K562 (cell line): ENCODE measurements around the gene SH3BP5. TPM values are rescaled to one million over a fixed set of nuclear protein-coding genes. Genes with fewer than 3 reads are reported as not detected.

ENCODE experiments used
- ATAC-seq: fragments of 200-7000 bp; cut with Tn5 transposase; 3 replicates; pipeline ENCODE4 v1.9.1; 2020; ENCODE audit warnings: moderate library complexity
- BruUV-seq: library from RNA; stranded (reverse); fragments of 400-500 nt; replicated peaks from 2 replicates; lab custom pipeline; 2021; lab: Mats Ljungman, UMichigan
- CTCF ChIA-PET: fragments of 300-600 bp; formaldehyde crosslinking; extraction: SDS; loops from one replicate; lab custom pipeline; 2021; ENCODE audit warnings: low intra/inter-chr PET ratio; lab: Yijun Ruan, JAX
- POLR2A ChIA-PET: fragments of 300-600, 350-650 bp; sonication (Branson Sonifier 250); formaldehyde crosslinking; extraction: SDS; loops from one replicate; lab custom pipeline; 2021; ENCODE audit warnings: antibody characterized with exemption, inconsistent platforms; lab: Yijun Ruan, JAX
- DNase-seq, 4 experiments: peaks; one replicate each; pipeline versions ENCODE4 v3.0.0 to v3.0.0-alpha.2; 2011 to 2018; ENCODE audit warnings: low spot score in 3 of 4, mixed read lengths in 3 of 4; ENCODE audit errors: extremely low read depth in 1 of 4
- FAIRE-seq: peaks from 2 replicates; lab custom pipeline; 2011; peaks lifted over from hg19 to GRCh38; lab: Jason Lieb, UNC
- H2AFZ ChIP-seq: 2 replicates; pipeline ENCODE4 v1.6.0; 2011; ENCODE audit warnings: low read depth, low read length, control low read depth, inconsistent platforms
- H3K27ac ChIP-seq: fragments of 200-600 bp; 3 replicates; pipeline ENCODE4 v1.8.0; 2011; ENCODE audit warnings: low read depth, mild to moderate bottlenecking, control low read depth, inconsistent platforms, low read length, moderate library complexity, mixed read lengths; ENCODE audit errors: extremely low read depth
- H3K27me3 ChIP-seq, 2 experiments: fragments of 300-600 bp in 1 of 2; 2 replicates in 1 of 2; 3 replicates in 1 of 2; pipeline versions ENCODE4 v1.6.0 to v1.8.0; 2011; ENCODE audit warnings: inconsistent platforms in 2 of 2, low read length in 2 of 2, mild to moderate bottlenecking in 1 of 2, mixed read lengths in 1 of 2, moderate library complexity in 1 of 2; ENCODE audit not compliant: control insufficient read depth in 2 of 2, insufficient read depth in 2 of 2
- H3K36me3 ChIP-seq: fragments of 300-600 bp; 3 replicates; pipeline ENCODE4 v1.8.0; 2011; ENCODE audit warnings: mild to moderate bottlenecking, low read length, inconsistent platforms; ENCODE audit not compliant: control insufficient read depth, insufficient read depth
- H3K4me1 ChIP-seq, 2 experiments: fragments of 200-600 bp in 1 of 2; replicated peaks in 1 of 2; 2 replicates in 1 of 2; 3 replicates in 1 of 2; pipeline versions ENCODE4 v1.5.1 to v1.8.0; 2011; ENCODE audit warnings: inconsistent platforms in 2 of 2, low read length in 2 of 2, mild to moderate bottlenecking in 1 of 2, mixed read lengths in 1 of 2, moderate library complexity in 1 of 2; ENCODE audit not compliant: control insufficient read depth in 2 of 2, insufficient read depth in 2 of 2
- H3K4me2 ChIP-seq: 2 replicates; pipeline ENCODE4 v1.6.1; 2011; ENCODE audit warnings: low read length, control low read depth, inconsistent platforms, mixed read lengths; ENCODE audit not compliant: insufficient read depth
- H3K4me3 ChIP-seq: fragments of 200-600 bp; sonication (generic), shearing (Covaris generic); 2 replicates; pipeline ENCODE4 v1.5.1; 2016; ENCODE audit warnings: control low read depth, inconsistent platforms
- H3K79me2 ChIP-seq: fragments of 200-600 bp; 3 replicates; pipeline ENCODE4 v1.8.0; 2011; ENCODE audit warnings: low read length, inconsistent platforms; ENCODE audit not compliant: control insufficient read depth, insufficient read depth
- H3K9ac ChIP-seq, 2 experiments: 2 replicates each; pipeline versions ENCODE4 v1.6.0 to v1.6.1; 2011; ENCODE audit warnings: low read depth in 2 of 2, low read length in 2 of 2, control low read depth in 1 of 2, inconsistent platforms in 1 of 2, mild to moderate bottlenecking in 1 of 2, mixed read lengths in 1 of 2; ENCODE audit not compliant: insufficient read depth in 1 of 2
- H3K9me1 ChIP-seq: one replicate; pipeline ENCODE4 v1.6.0; 2011; ENCODE audit warnings: inconsistent platforms, mild to moderate bottlenecking, low read length, moderate library complexity; ENCODE audit not compliant: control insufficient read depth, insufficient read depth
- H3K9me3 ChIP-seq: replicated peaks from 2 replicates; pipeline ENCODE4 v1.5.1; 2011; ENCODE audit warnings: low read depth, low read length, inconsistent platforms; ENCODE audit not compliant: control insufficient read depth, insufficient read depth
- H4K20me1 ChIP-seq: replicated peaks from 2 replicates; pipeline ENCODE4 v1.6.1; 2011; ENCODE audit warnings: low read length, inconsistent platforms, mixed read lengths; ENCODE audit not compliant: control insufficient read depth, insufficient read depth
- CTBP1 ChIP-seq: fragments of 450-650 bp; IDR thresholded peaks from 2 replicates; pipeline ENCODE4 v1.6.1; 2016; ENCODE audit warnings: borderline replicate concordance
- GABPB1 ChIP-seq: sonication (generic); formaldehyde crosslinking; IDR thresholded peaks from 2 replicates; pipeline ENCODE4 v1.8.0; 2022; ENCODE audit warnings: mild to moderate bottlenecking, missing genetic modification reagents
- MCM2 ChIP-seq: fragments of 450-650 bp; IDR thresholded peaks from 2 replicates; pipeline ENCODE4 v1.6.1; 2017; ENCODE audit warnings: low read depth, mild to moderate bottlenecking
- MIER1 ChIP-seq: fragments of 450-650 bp; IDR thresholded peaks from 2 replicates; pipeline ENCODE4 v1.6.1; 2016; ENCODE audit warnings: antibody characterized with exemption, mild to moderate bottlenecking, low read depth
- NR2C2 ChIP-seq, 2 experiments: fragments of 200-800 bp in 1 of 2; sonication (Bioruptor generic) in 1 of 2; sonication (generic) in 1 of 2; formaldehyde crosslinking in 1 of 2; IDR thresholded peaks; 2 replicates each; pipeline versions ENCODE4 v1.6.1 to v1.8.0; 2016 to 2022; ENCODE audit warnings: mild to moderate bottlenecking in 1 of 2, missing compliant biosample characterization in 1 of 2, missing genetic modification characterization in 1 of 2, missing genetic modification reagents in 1 of 2
- STAT5A ChIP-seq: IDR thresholded peaks from 2 replicates; pipeline ENCODE4 v1.6.1; 2012; ENCODE audit warnings: low read length, inconsistent platforms, borderline replicate concordance
- SUPT5H ChIP-seq: fragments of 450-650 bp; IDR thresholded peaks from 2 replicates; pipeline ENCODE4 v1.6.1; 2016
- ZFX ChIP-seq: sonication (generic); formaldehyde crosslinking; IDR thresholded peaks from 2 replicates; pipeline ENCODE4 v1.8.0; 2022; ENCODE audit warnings: mild to moderate bottlenecking, missing genetic modification reagents, moderate library complexity
- ZNF12 ChIP-seq: sonication (generic); formaldehyde crosslinking; IDR thresholded peaks from 2 replicates; pipeline ENCODE4 v1.4.0; 2020; ENCODE audit warnings: mild to moderate bottlenecking, missing genetic modification reagents
- ZNF57 ChIP-seq: fragments of 450-650 bp; formaldehyde crosslinking; IDR thresholded peaks from 2 replicates; pipeline ENCODE4 v1.4.0; 2020; ENCODE audit warnings: mild to moderate bottlenecking, moderate library complexity
- WGBS: fragments of 100-300 bp; shearing (Covaris generic); methylation state at CpG from one replicate; pipeline ENCODE4 v1.1.6; 2016; ENCODE audit warnings: low coverage, mixed read lengths; ENCODE audit not compliant: insufficient coverage; ENCODE audit errors: missing lambda C conversion rate; 5-methylcytosine and 5-hydroxymethylcytosine counted together
- in situ Hi-C: fragments of 300-500 bp; cut with MboI; formaldehyde crosslinking; loops from 4 replicates; pipeline ENCODE4 v1.15.0; 2018; ENCODE audit warnings: inconsistent platforms, mixed read lengths
- intact Hi-C: fragments of 100-400 bp; cut with micrococcal nuclease; formaldehyde crosslinking; loops from 2 replicates; pipeline ENCODE4 v1.14.2; 2022
- polyA plus RNA-seq, 8 experiments: library from polyadenylated mRNA; depleted of rRNA in 4 of 8; stranded (reverse) in 5 of 8; unstranded in 3 of 8; fragments of >200 nt; fragmentation: Nextera tagmentation in 2 of 8; fragmentation: Illumina TruSeq in 1 of 8; extraction: Ambion mirVana in 2 of 8; extraction: Trizol in 1 of 8; gene quantifications; 2 replicates each; pipeline versions ENCODE4 v1.2.1 to v1.2.3, GENCODE V29; 2011 to 2014; ENCODE audit warnings: inconsistent platforms in 1 of 8, missing spikeins in 1 of 8
- total RNA-seq, 7 experiments: library from RNA; depleted of rRNA in 6 of 7; stranded (reverse); fragments of >200 nt in 6 of 7; fragmentation: Illumina TruSeq in 2 of 7; extraction: Trizol in 2 of 7; gene quantifications; 2 replicates each; pipeline versions ENCODE4 v1.2.1 to v1.2.3, GENCODE V29; 2011 to 2021; ENCODE audit warnings: low replicate concordance in 1 of 7
- TF ChIP-seq, protein P1 (sequence below): fragments of 450-650 bp; IDR thresholded peaks from 2 replicates; pipeline ENCODE4 v1.6.1; 2018; ENCODE audit not compliant: partially characterized antibody
- TF ChIP-seq, protein P2 (sequence below): fragments of 450-650 bp; formaldehyde crosslinking; IDR thresholded peaks from 2 replicates; pipeline ENCODE4 v1.4.0; 2022; ENCODE audit warnings: mild to moderate bottlenecking, moderate library complexity
- TF ChIP-seq, protein P3 (sequence below): fragments of 250-450 bp; sonication (Bioruptor Pico); IDR thresholded peaks from 2 replicates; pipeline ENCODE4 v1.9.0; 2021; ENCODE audit warnings: mild to moderate bottlenecking
- TF ChIP-seq, protein P4 (sequence below): sonication (generic); formaldehyde crosslinking; IDR thresholded peaks from 2 replicates; pipeline ENCODE4 v1.8.0; 2022; ENCODE audit warnings: mild to moderate bottlenecking, low read depth, missing genetic modification reagents

Gene SH3BP5
- total and polyA plus RNA-seq, 9 of the 15 experiments (the other 6 are each of a cell fraction or from before 2014, with no cell fraction given): 2.9 to 29.0 (median 14.9) TPM

DNA sequence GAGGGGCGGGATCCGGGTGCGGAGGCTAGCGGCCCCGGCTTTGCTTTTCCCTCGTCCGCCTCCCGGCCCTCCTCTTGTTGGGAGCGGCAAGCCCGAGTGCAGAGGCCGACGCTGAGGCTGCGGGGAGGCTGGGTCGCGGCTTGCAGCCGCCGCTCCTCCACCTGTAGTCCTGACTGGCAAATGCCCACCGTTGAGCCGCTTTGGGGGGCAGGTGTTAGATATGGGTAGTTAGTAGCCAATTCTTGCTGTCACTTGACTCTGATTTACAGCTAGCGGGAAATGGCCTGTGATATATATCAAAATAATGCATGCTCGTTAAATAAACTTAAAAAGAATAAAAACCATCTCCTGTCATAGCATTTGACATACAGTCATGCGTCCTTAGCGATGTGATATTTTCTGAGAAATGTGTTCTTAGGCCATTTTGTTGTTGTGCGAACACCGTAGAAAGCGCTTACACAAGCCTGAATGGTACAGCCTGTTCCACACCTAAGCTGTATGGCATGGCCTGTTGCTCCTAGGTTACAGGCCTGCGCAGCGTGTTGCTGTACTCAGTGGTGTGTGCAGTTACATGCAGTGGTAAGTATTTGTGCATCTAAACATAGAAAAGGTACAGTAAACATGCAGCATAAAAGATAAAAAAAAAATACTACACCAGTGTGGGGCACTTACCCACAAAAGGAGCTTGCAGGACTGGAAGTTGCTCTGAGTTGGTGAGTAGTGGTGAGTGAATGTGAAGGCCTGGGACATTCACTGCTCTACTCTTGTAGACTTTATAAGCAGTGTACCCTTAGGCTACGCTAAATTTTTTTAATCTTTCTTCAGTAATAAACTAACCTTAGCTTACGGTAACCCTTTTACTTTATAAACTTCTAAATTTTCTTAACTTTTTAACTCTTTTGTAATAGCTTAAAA, 125.5 kb downstream of the SH3BP5 start:
- in situ Hi-C loops: loop anchor here (25.0 kb wide), 1 partner anchor 1330 kb away; no protein-coding TSS in a partner anchor
- TF ChIP-seq ZNF12 (CRISPR knock-in tag) (no peak), NR2C2 (CRISPR knock-in tag; IDR thresholded peaks at IDR 0.05) (no peak), NR2C2 (tag; IDR thresholded peaks at IDR 0.05) (no peak), SUPT5H (no peak), ZNF57 (CRISPR knock-in tag) (no peak), CTBP1 (no peak), GABPB1 (CRISPR knock-in tag) (peak; percentile 27; the same call in 1 of the 2 replicates), MCM2 (no peak), MIER1 (no peak), STAT5A (no peak), ZFX (CRISPR knock-in tag) (peak; percentile 90; the same call in 1 of the 2 replicates)
- TF ChIP-seq, protein P1, sequence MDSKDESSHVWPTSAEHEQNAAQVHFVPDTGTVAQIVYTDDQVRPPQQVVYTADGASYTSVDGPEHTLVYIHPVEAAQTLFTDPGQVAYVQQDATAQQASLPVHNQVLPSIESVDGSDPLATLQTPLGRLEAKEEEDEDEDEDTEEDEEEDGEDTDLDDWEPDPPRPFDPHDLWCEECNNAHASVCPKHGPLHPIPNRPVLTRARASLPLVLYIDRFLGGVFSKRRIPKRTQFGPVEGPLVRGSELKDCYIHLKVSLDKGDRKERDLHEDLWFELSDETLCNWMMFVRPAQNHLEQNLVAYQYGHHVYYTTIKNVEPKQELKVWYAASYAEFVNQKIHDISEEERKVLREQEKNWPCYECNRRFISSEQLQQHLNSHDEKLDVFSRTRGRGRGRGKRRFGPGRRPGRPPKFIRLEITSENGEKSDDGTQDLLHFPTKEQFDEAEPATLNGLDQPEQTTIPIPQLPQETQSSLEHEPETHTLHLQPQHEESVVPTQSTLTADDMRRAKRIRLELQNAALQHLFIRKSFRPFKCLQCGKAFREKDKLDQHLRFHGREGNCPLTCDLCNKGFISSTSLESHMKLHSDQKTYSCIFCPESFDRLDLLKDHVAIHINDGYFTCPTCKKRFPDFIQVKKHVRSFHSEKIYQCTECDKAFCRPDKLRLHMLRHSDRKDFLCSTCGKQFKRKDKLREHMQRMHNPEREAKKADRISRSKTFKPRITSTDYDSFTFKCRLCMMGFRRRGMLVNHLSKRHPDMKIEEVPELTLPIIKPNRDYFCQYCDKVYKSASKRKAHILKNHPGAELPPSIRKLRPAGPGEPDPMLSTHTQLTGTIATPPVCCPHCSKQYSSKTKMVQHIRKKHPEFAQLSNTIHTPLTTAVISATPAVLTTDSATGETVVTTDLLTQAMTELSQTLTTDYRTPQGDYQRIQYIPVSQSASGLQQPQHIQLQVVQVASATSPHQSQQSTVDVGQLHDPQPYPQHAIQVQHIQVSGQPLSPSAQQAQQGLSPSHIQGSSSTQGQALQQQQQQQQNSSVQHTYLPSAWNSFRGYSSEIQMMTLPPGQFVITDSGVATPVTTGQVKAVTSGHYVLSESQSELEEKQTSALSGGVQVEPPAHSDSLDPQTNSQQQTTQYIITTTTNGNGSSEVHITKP: peak; percentile 91
- TF ChIP-seq, protein P2, sequence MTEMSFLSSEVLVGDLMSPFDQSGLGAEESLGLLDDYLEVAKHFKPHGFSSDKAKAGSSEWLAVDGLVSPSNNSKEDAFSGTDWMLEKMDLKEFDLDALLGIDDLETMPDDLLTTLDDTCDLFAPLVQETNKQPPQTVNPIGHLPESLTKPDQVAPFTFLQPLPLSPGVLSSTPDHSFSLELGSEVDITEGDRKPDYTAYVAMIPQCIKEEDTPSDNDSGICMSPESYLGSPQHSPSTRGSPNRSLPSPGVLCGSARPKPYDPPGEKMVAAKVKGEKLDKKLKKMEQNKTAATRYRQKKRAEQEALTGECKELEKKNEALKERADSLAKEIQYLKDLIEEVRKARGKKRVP (CRISPR knock-in tag): no peak
- TF ChIP-seq, protein P3, sequence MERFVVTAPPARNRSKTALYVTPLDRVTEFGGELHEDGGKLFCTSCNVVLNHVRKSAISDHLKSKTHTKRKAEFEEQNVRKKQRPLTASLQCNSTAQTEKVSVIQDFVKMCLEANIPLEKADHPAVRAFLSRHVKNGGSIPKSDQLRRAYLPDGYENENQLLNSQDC (CRISPR knock-in tag): no peak
- TF ChIP-seq, protein P4, sequence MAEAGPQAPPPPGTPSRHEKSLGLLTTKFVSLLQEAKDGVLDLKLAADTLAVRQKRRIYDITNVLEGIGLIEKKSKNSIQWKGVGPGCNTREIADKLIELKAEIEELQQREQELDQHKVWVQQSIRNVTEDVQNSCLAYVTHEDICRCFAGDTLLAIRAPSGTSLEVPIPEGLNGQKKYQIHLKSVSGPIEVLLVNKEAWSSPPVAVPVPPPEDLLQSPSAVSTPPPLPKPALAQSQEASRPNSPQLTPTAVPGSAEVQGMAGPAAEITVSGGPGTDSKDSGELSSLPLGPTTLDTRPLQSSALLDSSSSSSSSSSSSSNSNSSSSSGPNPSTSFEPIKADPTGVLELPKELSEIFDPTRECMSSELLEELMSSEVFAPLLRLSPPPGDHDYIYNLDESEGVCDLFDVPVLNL (CRISPR knock-in tag): no peak

More for the DNA sequence above, 125.5 kb downstream of the SH3BP5 start:
- TSS peak; percentile 52 for BruUV-seq
- peak overlapping the region; percentile 90 for H3K4me3 ChIP-seq
- no peaks in the 10 kb centered on the region for H3K9me3 ChIP-seq
- FAIRE-seq (no peak), ATAC-seq (peak; percentile 74), DNase-seq (peak in 2 of 4 experiments; percentile 59 to 66)
- no peaks in the 10 kb centered on the region for H3K9me1 ChIP-seq
- peak overlapping the region; percentile 89 to 100 for H3K9ac ChIP-seq
- ChIA-PET CTCF (interaction anchor here (1.1 kb wide), 1 partner anchor 198 kb away, joined by 4 read pairs; no protein-coding TSS in a partner anchor), POLR2A (interaction anchor here (0.5 to 5.9 kb wide), 10 partner anchors 11 to 1068 kb away, joined by 3 to 41 read pairs (median 3); no protein-coding TSS in a partner anchor)
- H3K36me3 ChIP-seq: peaks cover 32% of the 10 kb centered on the region
- H3K4me1 ChIP-seq: peaks cover 14% of the 10 kb centered on the region in 2 experiments; a peak in 3 of 5 replicates
- H2AFZ ChIP-seq: peak overlapping the region; percentile 98
- peak overlapping the region; percentile 89 for H3K27ac ChIP-seq
- no peaks in the 10 kb centered on the region; the same call in 1 of the 2 replicates for H4K20me1 ChIP-seq
- 2% methylated on average over 30 of the region's 30 CpGs for WGBS
- H3K27me3 ChIP-seq: no peaks in the 10 kb centered on the region
- intact Hi-C loops: loop anchor here (5.0 to 10.0 kb wide), 5 partner anchors 90 to 1348 kb away; no protein-coding TSS in a partner anchor
- H3K4me2 ChIP-seq: peak overlapping the region; percentile 97
- H3K79me2 ChIP-seq: peaks cover 51% of the 10 kb centered on the region
